Measurements from ENCODE around the gene FBXL14. TPM values are rescaled to one million over a fixed set of nuclear protein-coding genes. Genes with fewer than 3 reads are reported as not detected.

The FBXL14 gene
- total and polyA plus RNA-seq, 8 donors: 3.2 to 14.2 (median 8.7) TPM

DNA sequence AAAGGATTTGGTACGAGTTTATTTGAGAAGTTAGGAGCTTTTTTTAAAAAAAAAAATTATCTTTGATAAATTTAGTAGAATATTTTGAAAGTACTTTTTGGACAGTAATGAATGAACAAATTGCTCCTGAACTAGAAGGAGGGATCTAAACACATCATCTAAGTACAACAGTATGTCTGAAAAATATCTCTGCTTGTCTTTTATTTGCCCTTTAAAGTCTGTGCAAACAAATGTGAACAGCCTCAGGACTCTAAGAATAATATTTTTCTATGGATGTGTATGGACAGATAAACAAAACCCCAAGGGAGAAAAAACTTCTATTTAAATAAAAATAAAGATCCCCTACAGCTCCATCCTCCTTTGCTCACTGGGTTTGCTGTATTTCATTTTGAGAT is 19.5 kb downstream of the FBXL14 start:
- TF ChIP-seq, protein P1, sequence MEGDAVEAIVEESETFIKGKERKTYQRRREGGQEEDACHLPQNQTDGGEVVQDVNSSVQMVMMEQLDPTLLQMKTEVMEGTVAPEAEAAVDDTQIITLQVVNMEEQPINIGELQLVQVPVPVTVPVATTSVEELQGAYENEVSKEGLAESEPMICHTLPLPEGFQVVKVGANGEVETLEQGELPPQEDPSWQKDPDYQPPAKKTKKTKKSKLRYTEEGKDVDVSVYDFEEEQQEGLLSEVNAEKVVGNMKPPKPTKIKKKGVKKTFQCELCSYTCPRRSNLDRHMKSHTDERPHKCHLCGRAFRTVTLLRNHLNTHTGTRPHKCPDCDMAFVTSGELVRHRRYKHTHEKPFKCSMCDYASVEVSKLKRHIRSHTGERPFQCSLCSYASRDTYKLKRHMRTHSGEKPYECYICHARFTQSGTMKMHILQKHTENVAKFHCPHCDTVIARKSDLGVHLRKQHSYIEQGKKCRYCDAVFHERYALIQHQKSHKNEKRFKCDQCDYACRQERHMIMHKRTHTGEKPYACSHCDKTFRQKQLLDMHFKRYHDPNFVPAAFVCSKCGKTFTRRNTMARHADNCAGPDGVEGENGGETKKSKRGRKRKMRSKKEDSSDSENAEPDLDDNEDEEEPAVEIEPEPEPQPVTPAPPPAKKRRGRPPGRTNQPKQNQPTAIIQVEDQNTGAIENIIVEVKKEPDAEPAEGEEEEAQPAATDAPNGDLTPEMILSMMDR (IDR thresholded peaks at IDR 0.05): no peak
- H3K27ac ChIP-seq: no peak overlapping the region
- DNase-seq (no peak), FAIRE-seq (no peak), ATAC-seq (no peak)
- peaks cover 9 to 23% (median 21%) of the 10 kb centered on the region in 3 donors for H3K4me1 ChIP-seq
- no peaks in the 10 kb centered on the region for H3K27me3 ChIP-seq
- intact Hi-C loops (cut with DNase I): no loop called here
- WGBS, 2 donors: 74 to 85% methylated on average over 1 of the region's 1 CpG
- no peak overlapping the region for H3K4me3 ChIP-seq
- no peaks in the 10 kb centered on the region for H3K36me3 ChIP-seq
- no peaks in the 10 kb centered on the region for H3K9me3 ChIP-seq

DNA sequence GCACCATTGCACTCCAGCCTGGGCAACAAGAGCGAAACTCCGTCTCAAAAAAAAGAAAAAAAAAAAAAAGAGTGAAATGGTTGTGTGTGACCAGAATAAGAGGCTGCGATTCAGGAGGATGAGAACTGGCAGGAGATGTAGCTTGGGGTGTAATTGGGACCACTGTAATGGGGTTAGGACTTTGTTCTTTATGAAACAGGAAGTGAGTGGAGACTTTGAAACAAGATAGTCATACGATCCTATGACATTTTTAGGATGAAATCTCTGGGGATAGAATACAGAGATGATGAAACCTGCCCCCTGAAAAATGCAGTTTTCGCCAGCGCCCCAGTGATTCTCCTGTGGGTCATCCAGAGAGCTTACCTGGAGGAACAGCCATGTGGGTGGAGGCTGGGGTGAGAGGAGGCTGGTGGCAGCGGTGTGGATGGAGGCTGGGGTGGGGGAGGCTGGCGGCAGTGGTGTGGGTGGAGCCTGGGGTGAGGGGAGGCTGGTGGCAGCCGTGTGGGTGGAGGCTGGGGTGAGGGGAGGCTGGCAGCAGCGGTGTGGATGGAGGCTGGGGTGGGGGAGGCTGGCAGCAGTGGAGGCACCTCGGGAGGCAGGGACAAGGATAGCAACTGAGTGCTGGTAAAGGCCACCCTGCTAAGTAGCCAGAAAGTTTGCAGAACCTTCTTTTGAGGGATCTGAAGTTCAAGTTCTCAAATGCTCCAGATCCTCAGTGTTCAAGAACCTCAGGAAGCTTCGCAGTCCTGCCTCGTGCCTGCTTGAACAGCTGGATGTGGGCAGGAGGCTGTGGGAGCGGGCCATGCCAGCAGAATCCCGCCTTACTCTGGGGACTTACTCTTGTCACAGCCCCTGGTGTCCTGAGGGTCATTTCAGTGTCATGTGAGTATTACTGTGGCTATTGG is 20.2 kb downstream of the FBXL14 start:
- Histone ChIP-seq H3K4me1 (peaks cover 9 to 23% (median 21%) of the 10 kb centered on the region in 3 donors), H3K36me3 (no peaks in the 10 kb centered on the region), H3K4me3 (no peak overlapping the region), H3K27me3 (no peaks in the 10 kb centered on the region), H3K9me3 (no peaks in the 10 kb centered on the region), H3K27ac (no peak overlapping the region)
- ATAC-seq (no peak), FAIRE-seq (no peak), DNase-seq (no peak)
- intact Hi-C loops (cut with DNase I): no loop called here
- 83 to 86% methylated on average over 15 of the region's 15 CpGs for WGBS, 2 donors
- TF ChIP-seq, protein P1 (IDR thresholded peaks at IDR 0.05): no peak

DNA sequence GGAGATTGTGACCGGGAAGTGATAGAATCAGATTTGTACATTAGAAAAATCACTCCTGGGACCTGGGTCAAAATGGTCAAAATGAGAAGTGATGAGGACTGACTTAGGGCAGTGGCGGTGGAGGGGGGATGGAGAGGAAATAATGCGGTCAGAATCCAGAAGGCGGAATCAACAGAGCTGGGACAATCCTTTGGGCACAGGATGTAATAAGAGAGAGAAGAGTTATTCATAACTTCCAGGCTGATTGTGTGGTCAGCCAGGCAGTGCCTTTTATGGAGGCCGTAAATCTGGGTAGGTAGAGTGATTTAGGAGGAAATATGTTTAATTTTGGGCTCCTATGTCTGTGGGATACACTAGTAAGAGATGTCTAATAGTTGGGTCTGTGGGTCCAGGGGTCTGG is 21.6 kb downstream of the FBXL14 start:
- intact Hi-C loops (cut with DNase I): no loop called here
- Histone ChIP-seq H3K4me3 (no peak overlapping the region), H3K9me3 (no peaks in the 10 kb centered on the region), H3K4me1 (peaks cover 9 to 23% (median 21%) of the 10 kb centered on the region in 3 donors), H3K27me3 (no peaks in the 10 kb centered on the region), H3K27ac (no peak overlapping the region), H3K36me3 (no peaks in the 10 kb centered on the region)
- WGBS, 2 donors: 67 to 72% methylated on average over 5 of the region's 5 CpGs
- TF ChIP-seq, protein P1 (IDR thresholded peaks at IDR 0.05): no peak
- ATAC-seq (no peak), DNase-seq (no peak), FAIRE-seq (no peak)

DNA sequence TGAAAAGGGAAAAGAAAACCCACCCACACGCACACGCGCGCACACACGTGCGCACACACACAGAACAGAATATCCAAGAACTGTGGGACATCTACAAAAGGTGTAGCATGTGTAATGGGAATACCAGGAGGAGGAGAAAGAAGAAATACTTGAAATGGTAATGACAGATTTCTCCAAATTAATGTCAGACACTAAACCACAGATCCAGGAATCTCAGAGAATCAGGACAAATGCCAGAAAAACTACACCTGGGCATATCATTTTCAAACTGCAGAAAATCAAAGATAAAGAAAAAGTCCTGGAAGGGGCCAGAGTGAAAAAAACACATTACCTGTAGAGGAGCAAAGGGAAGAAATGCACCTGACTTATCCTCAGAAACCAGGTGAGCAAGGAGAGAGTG is 26.5 kb downstream of the FBXL14 start:
- no peak overlapping the region for H3K4me3 ChIP-seq
- FAIRE-seq (no peak), DNase-seq (no peak), ATAC-seq (no peak)
- TF ChIP-seq, protein P1 (IDR thresholded peaks at IDR 0.05): no peak
- H3K27me3 ChIP-seq: no peaks in the 10 kb centered on the region
- H3K36me3 ChIP-seq: no peaks in the 10 kb centered on the region
- H3K9me3 ChIP-seq: no peaks in the 10 kb centered on the region
- no peaks in the 10 kb centered on the region for H3K4me1 ChIP-seq
- intact Hi-C loops (cut with DNase I): no loop called here
- H3K27ac ChIP-seq: no peak overlapping the region
- WGBS, 2 donors: 96 to 98% methylated on average over 6 of the region's 6 CpGs
